Gastrocnemius medialis (tissue), 4 donors: ENCODE data around the gene RHBDL1. TPM values are rescaled to one million over a fixed set of nuclear protein-coding genes. Genes with fewer than 3 reads are reported as not detected.

Experiments
- ATAC-seq, 2 donors: fragments of 150-250 bp; one replicate each; pipeline ENCODE4 v1.9.1; 2016
- DNase-seq, 2 donors: peaks; one replicate each; pipeline ENCODE4 v3.0.0-alpha.2; 2019
- H3K27ac ChIP-seq, 4 donors: fragments of 200-600 bp; sonication (generic); 1 replicate in 1 of 4; 2 replicates in 3 of 4; pipeline ENCODE4 v1.5.1; 2016 to 2018; ENCODE audit warnings: mild to moderate bottlenecking in 2 of 4, moderate library complexity in 1 of 4
- H3K27me3 ChIP-seq, 3 donors: fragments of 200-600 bp; sonication (generic) in 2 of 3; 1 replicate in 1 of 3; 2 replicates in 2 of 3; pipeline versions ENCODE4 v1.5.1 to v1.6.0; 2016 to 2019; ENCODE audit warnings: mild to moderate bottlenecking in 1 of 3, moderate library complexity in 1 of 3
- H3K36me3 ChIP-seq, 2 donors: fragments of 200-600 bp; sonication (generic) in 1 of 2; one replicate each; pipeline ENCODE4 v1.5.1; 2017 to 2018
- H3K4me1 ChIP-seq, 2 donors: fragments of 200-600 bp; sonication (generic) in 1 of 2; one replicate each; pipeline ENCODE4 v1.5.1; 2016 to 2017; ENCODE audit warnings: mild to moderate bottlenecking in 2 of 2
- H3K4me3 ChIP-seq, 4 donors: fragments of 200-600 bp; sonication (generic) in 3 of 4; 1 replicate in 1 of 4; 2 replicates in 3 of 4; pipeline ENCODE4 v1.5.1; 2016 to 2019; ENCODE audit warnings: mild to moderate bottlenecking in 2 of 4
- H3K9me3 ChIP-seq, 3 donors: fragments of 200-600 bp; sonication (generic) in 2 of 3; 1 replicate in 1 of 3; 2 replicates in 2 of 3; pipeline ENCODE4 v1.5.1; 2016 to 2019
- CTCF ChIP-seq, 5 experiments: fragments of 450-650 bp in 3 of 5; fragments of 200-600 bp in 2 of 5; sonication (generic) in 2 of 5; IDR thresholded peaks in 4 of 5; conservative IDR thresholded peaks in 1 of 5; 1 replicate in 4 of 5; 2 replicates in 1 of 5; pipeline ENCODE4 v1.5.1; 2016 to 2019; ENCODE audit warnings: antibody characterized with exemption in 5 of 5, mild to moderate bottlenecking in 3 of 5, moderate library complexity in 3 of 5
- POLR2A ChIP-seq, 2 donors: fragments of 450-650 bp; IDR thresholded peaks; one replicate each; pipeline ENCODE4 v1.6.1; 2017; ENCODE audit warnings: antibody characterized with exemption in 2 of 2, mild to moderate bottlenecking in 2 of 2, moderate library complexity in 2 of 2
- in situ Hi-C, 4 donors: fragments of 200-750 bp; cut with MboI; loops; one replicate each; pipeline versions ENCODE4 v1.15.0 to v1.8.0; 2017; ENCODE audit warnings: low sequenced_read_pairs in 4 of 4
- intact Hi-C: fragments of 100-400 bp; cut with DNase I; formaldehyde crosslinking; loops from one replicate; pipeline ENCODE4 v1.15.1; 2023; ENCODE audit warnings: low total_unique reads
- total RNA-seq, 4 donors: library from RNA; depleted of rRNA; stranded (reverse); fragments of >200 nt; gene quantifications; one replicate each; pipeline versions ENCODE4 v1.1.0 to v1.2.3, GENCODE V29; 2016

RHBDL1 gene
- total RNA-seq, 4 donors from 2014 or later, result 0.31 TPM; not detected in 3

GRCh38 chr16:706189-707061 is 31.0 kb downstream of the RHBDL1 start:
- Histone ChIP-seq H3K9me3 (no peaks in the 10 kb centered on the region), H3K4me1 (peaks cover 0 to 4% of the 10 kb centered on the region in 2 donors), H3K4me3 (no peak overlapping the region), H3K27ac (no peak overlapping the region), H3K27me3 (peaks cover 80 to 89% (median 89%) of the 10 kb centered on the region in 3 donors), H3K36me3 (no peaks in the 10 kb centered on the region)
- intact Hi-C loops (no loop called here), in situ Hi-C loops (no loop called here)
- ATAC-seq, result no peak
- TF ChIP-seq CTCF (IDR thresholded peaks at IDR 0.05 in 4 of 5, conservative IDR thresholded peaks at IDR 0.05 in 1 of 5) (no peak), POLR2A (IDR thresholded peaks at IDR 0.05) (no peak)
- DNase-seq, result no peak

- intact Hi-C loops, result no loop called here
- peaks cover 78 to 84% (median 82%) of the 10 kb centered on the region in 3 donors for H3K27me3 ChIP-seq
- in situ Hi-C loops, result no loop called here
- no peaks in the 10 kb centered on the region for H3K9me3 ChIP-seq
- no peaks in the 10 kb centered on the region for H3K36me3 ChIP-seq
- no peak overlapping the region for H3K27ac ChIP-seq
- no peak for ATAC-seq
- no peak overlapping the region for H3K4me3 ChIP-seq
- no peak for TF ChIP-seq CTCF (IDR thresholded peaks at IDR 0.05 in 4 of 5, conservative IDR thresholded peaks at IDR 0.05 in 1 of 5)
- TF ChIP-seq POLR2A (IDR thresholded peaks at IDR 0.05), result no peak
- DNase-seq, result no peak
- peaks cover 0 to 4% of the 10 kb centered on the region in 2 donors for H3K4me1 ChIP-seq
Measured at GRCh38 chr16:707062-707538, 31.6 kb downstream of the RHBDL1 start.

GRCh38 chr16:708019-708418 is 32.5 kb downstream of the RHBDL1 start:
- H3K4me1 ChIP-seq, result peaks cover 0 to 4% of the 10 kb centered on the region in 2 donors
- peaks cover 69 to 74% (median 73%) of the 10 kb centered on the region in 3 donors for H3K27me3 ChIP-seq
- ATAC-seq (no peak), DNase-seq (no peak)
- TF ChIP-seq CTCF (IDR thresholded peaks at IDR 0.05 in 4 of 5, conservative IDR thresholded peaks at IDR 0.05 in 1 of 5) (no peak), POLR2A (IDR thresholded peaks at IDR 0.05) (no peak)
- no peak overlapping the region for H3K27ac ChIP-seq
- no peak overlapping the region for H3K4me3 ChIP-seq
- H3K9me3 ChIP-seq, result no peaks in the 10 kb centered on the region
- no peaks in the 10 kb centered on the region for H3K36me3 ChIP-seq
- intact Hi-C loops, result no loop called here
- in situ Hi-C loops, result no loop called here

GRCh38 chr16:708959-709358 is 33.5 kb downstream of the RHBDL1 start:
- Histone ChIP-seq H3K4me1 (peaks cover 0 to 4% of the 10 kb centered on the region in 2 donors), H3K27ac (no peak overlapping the region), H3K9me3 (no peaks in the 10 kb centered on the region), H3K4me3 (no peak overlapping the region), H3K36me3 (no peaks in the 10 kb centered on the region), H3K27me3 (peaks cover 59 to 65% (median 63%) of the 10 kb centered on the region in 3 donors)
- intact Hi-C loops, result no loop called here
- no peak for TF ChIP-seq POLR2A (IDR thresholded peaks at IDR 0.05)
- TF ChIP-seq CTCF (IDR thresholded peaks at IDR 0.05 in 4 of 5, conservative IDR thresholded peaks at IDR 0.05 in 1 of 5), result no peak
- ATAC-seq, result no peak
- DNase-seq, result no peak
- in situ Hi-C loops, result no loop called here
